Measurements from ENCODE around the gene ADIPOR2. TPM values are rescaled to one million over a fixed set of nuclear protein-coding genes. Genes with fewer than 3 reads are reported as not detected.

ADIPOR2 gene
- total and polyA plus RNA-seq, 9 donors = 21.5 to 91.8 (median 42.0) TPM

DNA sequence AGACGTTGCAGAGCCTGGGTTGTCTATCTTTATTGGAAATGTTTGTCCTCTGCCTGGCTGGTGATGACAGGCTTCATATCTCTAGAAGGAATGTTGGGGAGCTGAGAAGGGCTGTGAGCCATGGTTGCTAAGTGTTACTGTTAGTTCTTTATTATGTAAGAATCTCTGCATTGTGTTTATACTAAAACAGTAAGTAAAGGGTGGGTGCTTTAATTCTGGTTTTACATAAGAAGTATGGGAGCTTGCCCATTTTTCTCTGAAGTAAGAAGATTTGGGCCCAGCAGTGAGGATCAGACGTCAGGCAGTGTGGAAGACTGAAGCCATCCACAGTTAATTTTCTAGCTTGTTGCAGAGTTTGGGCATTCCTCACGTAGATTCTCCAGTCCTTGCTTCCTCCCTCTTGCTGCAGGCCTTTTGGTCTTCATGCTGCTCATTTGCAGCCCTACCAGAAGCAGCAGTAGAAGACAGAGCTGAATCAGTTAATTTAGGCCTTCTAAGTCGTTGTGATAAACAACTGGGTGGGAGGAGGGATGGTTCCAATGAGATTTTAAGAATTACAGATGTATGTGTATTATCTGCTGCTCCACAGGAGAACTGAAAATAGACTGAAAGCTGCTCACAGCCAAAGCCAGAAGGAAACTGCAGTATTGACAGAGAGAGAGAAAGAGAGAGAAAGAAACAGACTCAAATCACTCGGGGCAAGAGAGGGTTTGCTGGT lies 40.5 kb upstream of the ADIPOR2 start:
- no peaks in the 10 kb centered on the region for H3K36me3 ChIP-seq
- no peak overlapping the region for H3K4me3 ChIP-seq
- peak overlapping the region; percentile 44 to 79 for H3K27ac ChIP-seq
- WGBS, 3 donors = 6 to 11% (median 9%) methylated on average over 5 of the region's 5 CpGs
- intact Hi-C loops (cut with DNase I) = loop anchor here in 3 of 4 donors (2.0 to 10.0 kb wide), 4 partner anchors 140 to 287 kb away; no protein-coding TSS in a partner anchor
- no peaks in the 10 kb centered on the region for H3K27me3 ChIP-seq
- no peak for DNase-seq
- peaks cover 4% of the 10 kb centered on the region for H3K4me1 ChIP-seq (ENCODE audit: insufficient read depth)
- no peaks in the 10 kb centered on the region for H3K9me3 ChIP-seq
- TF ChIP-seq POLR2A (IDR thresholded peaks at IDR 0.05) = no peak
- TF ChIP-seq, protein P1, sequence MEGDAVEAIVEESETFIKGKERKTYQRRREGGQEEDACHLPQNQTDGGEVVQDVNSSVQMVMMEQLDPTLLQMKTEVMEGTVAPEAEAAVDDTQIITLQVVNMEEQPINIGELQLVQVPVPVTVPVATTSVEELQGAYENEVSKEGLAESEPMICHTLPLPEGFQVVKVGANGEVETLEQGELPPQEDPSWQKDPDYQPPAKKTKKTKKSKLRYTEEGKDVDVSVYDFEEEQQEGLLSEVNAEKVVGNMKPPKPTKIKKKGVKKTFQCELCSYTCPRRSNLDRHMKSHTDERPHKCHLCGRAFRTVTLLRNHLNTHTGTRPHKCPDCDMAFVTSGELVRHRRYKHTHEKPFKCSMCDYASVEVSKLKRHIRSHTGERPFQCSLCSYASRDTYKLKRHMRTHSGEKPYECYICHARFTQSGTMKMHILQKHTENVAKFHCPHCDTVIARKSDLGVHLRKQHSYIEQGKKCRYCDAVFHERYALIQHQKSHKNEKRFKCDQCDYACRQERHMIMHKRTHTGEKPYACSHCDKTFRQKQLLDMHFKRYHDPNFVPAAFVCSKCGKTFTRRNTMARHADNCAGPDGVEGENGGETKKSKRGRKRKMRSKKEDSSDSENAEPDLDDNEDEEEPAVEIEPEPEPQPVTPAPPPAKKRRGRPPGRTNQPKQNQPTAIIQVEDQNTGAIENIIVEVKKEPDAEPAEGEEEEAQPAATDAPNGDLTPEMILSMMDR (IDR thresholded peaks at IDR 0.05) = no peak
- no peak for TF ChIP-seq EP300 (IDR thresholded peaks at IDR 0.05)

DNA sequence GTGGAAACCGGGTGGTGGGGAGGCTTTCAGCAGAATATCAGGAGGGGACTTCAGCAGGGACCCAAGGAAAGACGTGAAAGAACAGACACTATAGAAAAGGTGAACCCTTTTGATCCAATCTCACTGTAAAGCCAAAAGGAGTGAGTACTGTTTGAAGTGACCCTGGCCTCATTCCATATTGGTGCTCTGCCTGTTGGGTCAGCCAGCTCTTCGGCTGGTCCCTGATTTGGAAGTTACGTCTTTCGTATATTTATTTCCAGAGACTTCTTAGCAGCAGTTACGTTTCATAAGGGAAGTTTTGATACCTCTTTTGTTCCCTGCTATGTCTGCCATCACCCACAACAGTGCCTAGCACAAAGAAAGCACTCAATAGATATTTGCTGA lies 39.9 kb upstream of the ADIPOR2 start:
- Histone ChIP-seq H3K4me1 (ENCODE audit: insufficient read depth) (peaks cover 4% of the 10 kb centered on the region), H3K27me3 (no peaks in the 10 kb centered on the region), H3K27ac (peak overlapping the region; percentile 44 to 79), H3K4me3 (no peak overlapping the region), H3K36me3 (no peaks in the 10 kb centered on the region), H3K9me3 (no peaks in the 10 kb centered on the region)
- intact Hi-C loops (cut with DNase I) = loop anchor here in 3 of 4 donors (2.0 to 10.0 kb wide), 4 partner anchors 140 to 286 kb away; no protein-coding TSS in a partner anchor
- DNase-seq = no peak
- whole genome bisulfite sequencing, 3 donors = 9 to 17% (median 17%) methylated on average over 6 of the region's 6 CpGs
- TF ChIP-seq, protein P1 (IDR thresholded peaks at IDR 0.05) = no peak
- no peak for TF ChIP-seq EP300 (IDR thresholded peaks at IDR 0.05)
- TF ChIP-seq POLR2A (IDR thresholded peaks at IDR 0.05) = no peak

DNA sequence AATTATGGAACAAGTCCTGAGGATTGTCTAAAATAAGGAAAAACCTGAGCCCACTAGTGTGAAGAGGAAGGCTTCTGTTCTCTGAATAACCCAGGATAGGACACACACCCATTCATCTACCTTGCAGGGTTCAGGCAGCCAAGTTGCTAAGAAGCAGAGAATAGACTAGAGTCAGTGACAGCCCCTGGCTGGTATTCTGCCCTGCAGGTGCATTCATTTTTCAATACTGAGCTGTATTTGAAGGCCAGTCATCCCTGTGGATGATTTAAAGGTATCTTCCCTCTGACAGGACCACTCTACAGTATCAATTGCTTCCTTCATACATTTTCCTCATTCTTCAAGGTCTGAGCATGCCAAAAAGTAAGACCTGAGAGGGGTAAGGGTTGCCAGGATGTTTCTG lies 38.9 kb upstream of the ADIPOR2 start:
- no peak for DNase-seq
- Histone ChIP-seq H3K4me1 (ENCODE audit: insufficient read depth) (peaks cover 4% of the 10 kb centered on the region), H3K9me3 (no peaks in the 10 kb centered on the region), H3K4me3 (no peak overlapping the region), H3K36me3 (no peaks in the 10 kb centered on the region), H3K27me3 (no peaks in the 10 kb centered on the region), H3K27ac (peak overlapping the region; percentile 44 to 79)
- intact Hi-C loops (cut with DNase I) = loop anchor here (2.0 to 10.0 kb wide), 5 partner anchors 139 to 285 kb away; no protein-coding TSS in a partner anchor
- TF ChIP-seq, protein P1 (IDR thresholded peaks at IDR 0.05) = no peak
- TF ChIP-seq EP300 (IDR thresholded peaks at IDR 0.05) (no peak), POLR2A (IDR thresholded peaks at IDR 0.05) (no peak)

DNA sequence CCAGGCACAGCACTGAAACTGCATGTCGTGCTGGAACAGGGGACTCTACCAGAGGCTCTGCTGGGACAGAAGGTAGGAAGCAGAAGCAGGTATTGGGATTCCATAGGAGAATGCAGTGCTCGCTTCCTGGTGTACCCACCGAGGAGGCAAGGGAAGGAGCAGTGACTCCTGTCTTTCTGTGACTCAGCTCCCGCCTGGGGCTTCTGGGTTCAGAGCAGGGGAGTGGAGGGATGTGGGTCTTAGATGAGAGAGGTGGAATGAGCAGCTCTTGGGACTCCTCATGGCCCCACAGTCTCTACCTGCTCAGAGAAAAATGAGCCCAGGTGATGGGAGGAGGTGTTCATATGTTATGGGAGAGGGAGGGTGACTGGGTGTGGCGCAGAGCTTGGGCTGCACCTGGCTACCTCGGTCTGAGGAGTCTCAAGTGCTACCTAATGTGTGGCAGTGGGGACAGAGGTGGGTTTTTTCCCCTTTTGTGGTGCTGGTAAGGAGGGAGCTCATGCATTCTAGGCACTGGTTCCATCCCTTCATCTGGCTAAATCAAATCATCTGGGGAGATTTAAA lies 35.6 kb upstream of the ADIPOR2 start:
- 85 to 89% (median 88%) methylated on average over 6 of the region's 6 CpGs for WGBS, 3 donors
- Histone ChIP-seq H3K4me3 (no peak overlapping the region), H3K4me1 (ENCODE audit: insufficient read depth) (peaks cover 6% of the 10 kb centered on the region), H3K27me3 (no peaks in the 10 kb centered on the region), H3K9me3 (no peaks in the 10 kb centered on the region), H3K36me3 (no peaks in the 10 kb centered on the region), H3K27ac (no peak overlapping the region)
- intact Hi-C loops (cut with DNase I) = loop anchor here in 1 of 4 donors (10.0 kb wide), 1 partner anchor 279 kb away; no protein-coding TSS in a partner anchor
- no peak for TF ChIP-seq EP300 (IDR thresholded peaks at IDR 0.05)
- no peak for TF ChIP-seq POLR2A (IDR thresholded peaks at IDR 0.05)
- TF ChIP-seq, protein P1 (IDR thresholded peaks at IDR 0.05) = no peak
- no peak for DNase-seq

All from ovary (tissue), 9 donors.